GM11168 (cell line): Measurements from ENCODE around the gene BICDL1.

Experiments used
- in situ Hi-C: fragments of 300-500 bp; cut with MboI; formaldehyde crosslinking; loops from one replicate; pipeline ENCODE4 v1.12.0; 2022; ENCODE audit warnings: low sequenced_read_pairs; ENCODE audit not compliant: unreplicated experiment

BICDL1 gene

DNA sequence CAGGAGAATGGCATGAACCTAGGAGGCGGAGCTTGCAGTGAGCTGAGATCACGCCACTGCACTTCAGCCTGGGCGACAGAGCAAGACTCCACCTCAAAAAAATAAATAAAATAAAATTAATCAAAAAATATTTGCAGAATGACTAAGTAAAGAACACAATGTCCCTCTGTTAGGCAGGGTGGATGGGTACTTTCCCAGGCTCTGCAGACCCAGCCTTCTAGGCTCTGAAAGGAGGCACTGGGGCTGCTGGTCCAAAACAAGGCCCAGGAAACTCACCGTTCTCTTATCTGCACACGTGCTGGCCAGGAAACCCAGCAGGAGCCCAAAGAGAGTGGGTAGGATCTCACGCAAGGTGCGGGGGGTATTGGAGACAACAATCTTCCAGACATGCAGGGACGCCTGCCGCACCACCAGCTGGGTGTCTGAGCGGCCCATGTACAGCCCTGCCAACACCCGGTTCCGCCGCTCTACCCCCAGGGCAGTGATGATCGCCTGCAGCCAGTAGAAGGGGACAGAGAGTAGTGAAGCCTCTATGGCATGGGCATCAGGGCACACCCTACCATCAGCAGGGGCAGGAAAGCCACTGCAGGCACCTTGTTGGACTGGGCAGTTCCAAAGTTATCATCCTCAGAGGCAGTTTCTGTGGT is 153.3 kb downstream of the BICDL1 start:
- in situ Hi-C loops, result no loop called here
